Right renal cortex interstitium (tissue), 3 donors: Measurements from ENCODE around the gene IDI1. TPM values are rescaled to one million over a fixed set of nuclear protein-coding genes. Genes with fewer than 3 reads are reported as not detected.
"Not testable (repeated sequence)": the region's sequence is repeated elsewhere in the genome, so short reads cannot be mapped to it uniquely, and the experiment has no call there.

Experiments
- DNase-seq, 3 donors: peaks; one replicate each; pipeline ENCODE4 v3.0.0-alpha.2; 2013; ENCODE audit warnings: low read depth in 3 of 3, low spot score in 2 of 3
- polyA plus RNA-seq, 3 donors: library from polyadenylated mRNA; unstranded; fragments of 120-200 nt; gene quantifications; one replicate each; pipeline ENCODE4 v1.2.1, GENCODE V29; 2013; ENCODE audit not compliant: insufficient read length in 3 of 3

The IDI1 gene
- polyA plus RNA-seq, 3 donors = 69.1 to 75.4 (median 70.0) TPM

- no peak for DNase-seq
These were observed 12.6 kb downstream of the IDI1 start for GRCh38 chr10:1036341-1036791.

GRCh38 chr10:1035201-1035600 is 13.7 kb downstream of the IDI1 start:
- no peak for DNase-seq

- no peak for DNase-seq
These were observed 14.2 kb downstream of the IDI1 start for GRCh38 chr10:1034758-1035157.

GRCh38 chr10:1033601-1034000 is 15.3 kb downstream of the IDI1 start:
- no peak for DNase-seq

- DNase-seq = no peak
These were observed 19.1 kb downstream of the IDI1 start for GRCh38 chr10:1029838-1030237.

GRCh38 chr10:1026578-1026977 is 22.3 kb downstream of the IDI1 start:
- DNase-seq = no peak

- DNase-seq = no peak
These were observed 23.2 kb downstream of the IDI1 start, which contains the start of gene IDI2 for GRCh38 chr10:1025683-1026082. TSS of gene IDI2 (minus strand) at chr10:1025859. CDS start at chr10:1024723, 1,136 bp downstream.

- DNase-seq = no peak
These were observed 24.8 kb downstream of the IDI1 start for GRCh38 chr10:1024103-1024502.

- DNase-seq = no peak
These were observed 26.5 kb downstream of the IDI1 start for GRCh38 chr10:1022413-1022812.

- no peak for DNase-seq
These were observed 28.0 kb downstream of the IDI1 start for GRCh38 chr10:1020958-1021357.

- no peak for DNase-seq
These were observed 28.5 kb downstream of the IDI1 start for GRCh38 chr10:1020460-1020859.

- no peak for DNase-seq
These were observed 29.6 kb downstream of the IDI1 start for GRCh38 chr10:1019362-1019761.

- DNase-seq = no peak
These were observed 33.2 kb downstream of the IDI1 start for GRCh38 chr10:1015688-1016087.

GRCh38 chr10:1011696-1012095 is 37.2 kb downstream of the IDI1 start:
- DNase-seq = no peak

GRCh38 chr10:1010703-1011102 is 38.2 kb downstream of the IDI1 start:
- no peak for DNase-seq

GRCh38 chr10:1009947-1010346 is 39.0 kb downstream of the IDI1 start:
- not testable (repeated sequence) for DNase-seq

- DNase-seq = no peak
These were observed 39.8 kb downstream of the IDI1 start for GRCh38 chr10:1009071-1009494.

- no peak for DNase-seq
These were observed 41.3 kb downstream of the IDI1 start for GRCh38 chr10:1007583-1007982.

GRCh38 chr10:1006573-1006972 is 42.3 kb downstream of the IDI1 start:
- no peak for DNase-seq

- DNase-seq = no peak
These were observed 44.8 kb downstream of the IDI1 start for GRCh38 chr10:1003884-1004670.

GRCh38 chr10:1002425-1003006 is 46.4 kb downstream of the IDI1 start:
- no peak for DNase-seq
